NCI-H1092 (cell line): ENCODE results near the gene CERS6.

Experiments used
- DNase-seq: peaks from one replicate; lab custom pipeline; 2025; lab: John Stamatoyannopoulos, UW

Gene CERS6

GRCh38 chr2:168602846-168603401, 146.9 kb downstream of the CERS6 start:
- DNase-seq, result no peak

DNA sequence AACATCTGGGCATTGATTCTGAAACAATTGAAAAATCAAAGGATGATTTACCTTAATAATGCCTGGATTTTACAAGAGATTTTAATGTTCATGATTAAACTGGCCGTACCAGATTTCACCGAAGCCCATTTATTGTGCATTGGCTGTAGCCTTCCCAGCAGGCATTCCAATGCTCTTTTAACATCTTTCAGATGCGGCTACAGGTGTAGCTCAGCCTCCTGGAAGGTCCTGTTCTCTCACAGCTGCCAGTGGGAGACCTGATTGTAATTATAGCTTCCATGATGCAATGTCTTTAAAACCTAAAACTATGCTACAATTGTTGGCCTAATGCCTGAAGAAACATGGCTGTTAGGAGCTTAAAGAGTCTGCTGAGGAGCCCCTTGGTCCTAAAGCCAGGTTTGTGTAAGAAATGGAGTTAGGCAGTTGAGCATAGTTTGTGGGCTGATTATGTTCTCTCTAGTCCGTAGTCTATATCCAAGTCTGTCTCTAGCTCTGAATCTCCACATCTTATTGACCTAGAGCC, 147.4 kb downstream of the CERS6 start:
- DNase-seq, result no peak

DNA sequence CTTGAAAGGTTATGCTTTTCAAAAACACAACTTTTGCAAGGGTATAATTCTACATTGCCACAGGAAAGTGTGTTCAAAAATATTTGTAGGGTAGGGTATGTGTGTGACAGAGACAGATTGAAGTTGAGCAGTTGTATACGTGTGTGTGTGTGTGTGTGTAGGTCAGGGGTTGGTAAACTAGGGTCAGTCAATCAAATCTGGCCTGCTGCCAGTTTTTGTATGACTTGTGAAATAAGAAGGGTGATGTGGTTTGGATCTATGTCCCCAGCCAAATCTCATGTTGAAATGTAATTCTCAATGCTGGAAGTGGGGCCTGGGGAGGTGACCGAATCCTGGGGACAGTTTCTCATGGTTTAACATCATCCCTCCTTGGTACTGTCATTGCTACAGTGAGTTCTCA, 148.2 kb downstream of the CERS6 start:
- no peak for DNase-seq

GRCh38 chr2:168607992-168608391, 151.9 kb downstream of the CERS6 start:
- no peak for DNase-seq

DNA sequence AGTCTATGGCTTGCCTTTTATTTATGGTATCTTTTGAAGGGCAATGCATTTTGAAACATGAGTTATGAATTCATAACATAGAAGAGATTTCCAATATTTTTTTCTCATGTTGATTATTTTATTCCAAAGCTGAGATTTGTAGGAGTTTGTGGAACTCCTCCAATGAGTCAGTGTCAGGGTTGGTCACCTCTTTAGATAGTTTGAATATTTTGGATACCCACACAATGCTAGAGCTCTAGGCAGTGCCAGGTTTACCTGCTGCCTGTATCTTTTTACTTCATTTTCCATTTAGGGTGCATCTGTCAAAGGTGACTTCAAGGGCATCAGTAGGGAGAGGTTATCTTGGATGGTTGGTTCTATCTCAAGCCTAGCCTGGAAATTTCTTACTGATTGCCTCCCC, 152.7 kb downstream of the CERS6 start:
- no peak for DNase-seq

- DNase-seq, result no peak
These were observed 155.0 kb downstream of the CERS6 start for GRCh38 chr2:168611091-168611490.

DNA sequence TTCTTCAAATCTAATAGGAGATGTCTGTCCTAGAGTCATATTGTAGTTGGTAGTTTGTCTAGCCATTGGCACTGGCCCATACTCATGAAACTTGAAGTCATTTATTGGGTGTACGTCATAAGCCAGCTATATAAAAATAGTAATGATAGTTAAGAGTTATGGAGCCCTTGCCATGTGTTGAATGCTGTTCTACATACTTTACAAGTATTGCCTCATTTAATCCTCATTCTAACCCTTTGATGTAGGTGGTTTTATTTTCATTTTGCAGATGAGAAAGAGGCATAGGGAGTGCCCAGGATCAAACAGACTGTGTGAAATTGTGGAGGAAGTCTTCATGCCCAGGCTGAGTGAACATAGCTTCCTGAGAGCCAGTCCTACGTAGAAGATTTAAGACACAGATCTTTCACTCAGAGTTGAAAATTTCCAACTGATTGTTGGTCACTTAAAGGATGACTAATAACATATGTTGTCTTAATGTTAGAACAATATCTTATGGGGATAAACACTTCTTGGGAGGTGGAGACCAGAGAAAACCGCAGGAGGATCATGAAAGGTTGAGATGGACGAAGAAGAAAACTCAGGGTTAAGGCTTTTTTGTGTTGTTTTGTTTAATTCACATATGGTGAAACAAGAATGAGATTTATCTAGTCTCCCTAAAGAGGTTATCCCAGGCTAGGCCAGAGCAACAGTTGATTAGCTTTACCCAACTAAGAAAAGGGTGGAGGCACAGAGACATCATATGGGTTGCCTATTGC, 156.0 kb downstream of the CERS6 start:
- DNase-seq, result no peak

DNA sequence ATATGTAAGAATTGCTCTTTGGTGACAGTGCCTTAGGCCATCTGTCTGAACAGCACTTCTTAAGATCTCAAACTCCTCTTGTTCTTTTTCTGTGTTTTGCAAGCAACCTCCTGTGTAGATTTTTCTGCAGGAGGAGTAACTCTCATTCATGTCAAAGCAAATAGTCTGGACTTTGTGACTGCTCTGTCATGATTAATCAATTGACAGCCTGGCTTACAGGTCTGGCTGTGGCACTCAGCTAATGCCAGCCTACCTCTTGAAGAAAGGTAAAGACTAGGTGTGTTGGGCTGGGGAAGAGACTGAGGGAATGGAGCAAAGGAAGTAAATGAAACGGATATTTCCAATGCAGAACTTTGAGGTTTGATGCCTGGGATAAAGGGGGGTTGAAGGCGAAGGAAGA, 156.6 kb downstream of the CERS6 start:
- no peak for DNase-seq

- no peak for DNase-seq
These were observed 157.5 kb downstream of the CERS6 start for GRCh38 chr2:168613551-168613950.

- DNase-seq, result no peak
These were observed 158.3 kb downstream of the CERS6 start for GRCh38 chr2:168614172-168615018.

DNA sequence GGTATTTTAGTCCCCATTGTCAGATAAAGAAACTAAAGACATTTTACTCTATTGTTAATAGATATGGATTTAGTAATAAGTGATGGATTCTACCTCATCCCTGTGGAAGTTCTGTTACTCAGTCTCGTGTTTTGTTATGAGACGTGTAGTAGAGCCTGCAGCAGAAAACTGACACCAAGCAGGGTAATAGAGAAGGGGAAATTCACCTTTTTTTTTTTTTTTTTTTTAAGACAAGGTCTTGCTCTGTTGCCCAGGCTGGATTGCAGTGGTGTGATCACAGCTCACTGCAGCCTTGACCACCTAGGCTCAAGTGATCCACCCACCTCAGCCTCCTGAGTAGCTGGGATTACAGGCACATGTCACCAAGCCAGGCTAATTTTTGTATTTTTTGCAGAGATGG, 164.5 kb downstream of the CERS6 start:
- DNase-seq, result no peak

GRCh38 chr2:168622559-168622958, 166.5 kb downstream of the CERS6 start:
- DNase-seq, result no peak

DNA sequence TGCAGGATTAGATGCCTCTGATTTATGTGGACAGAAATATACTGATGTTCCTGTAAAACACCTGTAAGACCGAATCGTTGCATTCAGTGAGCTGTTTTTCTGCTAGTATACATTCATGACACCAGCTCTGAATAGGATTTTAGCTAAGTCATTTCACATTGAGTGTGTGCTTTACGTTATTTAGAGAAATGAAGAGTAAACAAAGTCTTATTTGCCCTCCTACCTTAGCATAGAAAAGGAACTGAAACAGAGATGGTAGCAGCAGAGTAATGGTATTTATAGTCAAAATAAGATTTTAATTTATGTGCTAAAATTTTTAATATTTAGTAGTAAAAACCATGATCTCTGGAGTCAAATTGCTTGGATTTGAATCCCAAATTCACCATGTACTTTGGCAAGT, 168.0 kb downstream of the CERS6 start:
- DNase-seq, result no peak

DNA sequence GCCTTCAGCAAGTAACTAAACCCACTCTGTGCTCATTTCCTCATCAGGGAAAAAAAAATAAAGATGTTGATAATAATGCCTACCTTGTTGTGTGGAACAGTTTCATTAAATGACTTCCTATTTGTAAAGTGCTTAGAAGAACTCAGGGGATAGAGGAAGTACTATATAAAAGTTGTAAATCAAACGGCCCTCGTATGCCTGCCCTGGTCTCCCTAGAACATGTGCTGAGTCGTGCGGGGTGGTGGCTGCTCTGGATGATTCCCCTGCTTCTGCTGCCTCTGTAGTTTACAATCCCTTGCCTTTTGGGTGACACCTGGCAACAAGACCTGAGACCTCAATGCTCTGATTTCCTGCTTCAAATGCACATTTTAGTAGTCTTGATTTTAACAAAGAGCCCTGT, 170.0 kb downstream of the CERS6 start:
- no peak for DNase-seq

- no peak for DNase-seq
These were observed 170.6 kb downstream of the CERS6 start for GRCh38 chr2:168626647-168627046.

- DNase-seq, result no peak
These were observed 176.6 kb downstream of the CERS6 start for GRCh38 chr2:168632709-168633121.

- no peak for DNase-seq
These were observed 177.1 kb downstream of the CERS6 start for GRCh38 chr2:168633200-168633599.

DNA sequence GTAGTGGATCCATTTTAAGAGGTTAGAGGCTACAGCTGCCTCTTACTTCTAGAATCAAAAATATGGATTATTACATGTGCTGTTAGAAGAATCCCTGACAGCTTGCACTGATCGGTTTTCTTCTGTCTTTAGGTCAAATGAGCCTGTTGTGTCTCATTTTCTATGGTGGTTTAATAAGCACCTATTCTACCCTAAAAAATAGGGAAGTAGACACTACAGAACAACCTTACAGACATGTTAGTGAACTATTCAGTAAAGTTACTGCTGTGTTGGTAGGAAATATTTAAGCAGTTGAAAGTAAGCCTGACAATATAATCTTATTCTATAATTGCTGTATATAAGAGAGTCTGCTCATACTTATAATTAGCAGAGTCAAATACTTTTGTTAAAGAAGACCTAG, 177.8 kb downstream of the CERS6 start:
- DNase-seq, result no peak

- no peak for DNase-seq
These were observed 179.0 kb downstream of the CERS6 start for GRCh38 chr2:168635065-168635577.

- no peak for DNase-seq
These were observed 182.9 kb downstream of the CERS6 start for GRCh38 chr2:168639018-168639417.

DNA sequence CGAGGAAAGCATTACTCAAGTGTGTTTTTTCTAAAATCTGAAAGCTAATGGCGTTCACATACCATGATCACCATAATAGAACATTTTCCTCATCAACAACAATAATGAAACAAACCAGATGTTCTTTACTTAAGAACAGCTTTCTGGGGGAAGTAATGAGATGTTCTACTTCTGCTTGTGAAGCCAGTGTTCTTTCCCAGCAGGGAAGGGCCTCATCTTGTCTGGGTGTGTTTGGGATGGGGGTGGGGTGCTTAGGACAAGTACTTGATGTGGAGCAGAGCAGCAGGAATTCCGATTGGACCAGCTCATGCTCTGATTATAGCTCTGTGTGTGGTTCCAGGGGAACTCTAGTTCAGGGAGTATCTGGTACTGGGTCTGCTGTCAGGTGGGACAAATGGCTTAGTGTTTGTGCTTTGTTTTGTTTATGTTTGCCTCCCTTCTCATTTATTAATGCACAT, 183.4 kb downstream of the CERS6 start:
- no peak for DNase-seq

DNA sequence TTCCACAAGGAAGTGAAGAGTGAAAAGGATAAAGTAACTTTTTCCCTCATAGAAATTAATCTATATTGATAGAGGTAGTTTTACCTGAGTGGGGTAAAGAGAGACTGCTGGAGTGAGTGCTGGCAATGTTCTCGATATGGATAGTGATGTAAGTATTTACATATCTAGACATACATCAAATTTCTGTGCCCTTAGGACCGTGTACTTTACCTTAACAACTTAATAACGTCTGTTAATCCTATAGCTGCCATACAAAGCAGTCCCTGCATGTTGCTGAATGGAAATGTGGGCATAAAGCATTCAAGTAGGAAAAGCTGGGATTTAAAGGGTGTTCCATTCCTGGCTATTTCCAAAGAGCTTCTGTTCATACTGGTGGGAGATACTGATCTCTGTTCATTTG, 184.0 kb downstream of the CERS6 start:
- DNase-seq, result no peak

- no peak for DNase-seq
These were observed 185.6 kb downstream of the CERS6 start for GRCh38 chr2:168641636-168642035.
